ENCODE results near the gene CCNF.
"Not testable (repeated sequence)": the region's sequence is repeated elsewhere in the genome, so short reads cannot be mapped to it uniquely, and the experiment has no call there.

Gene CCNF

GRCh38 chr16:2429771-2430663 is 770 bp downstream of the CCNF start:
- peak; percentile 29 for DNase-seq

GRCh38 chr16:2432286-2432685 is 3.0 kb downstream of the CCNF start:
- DNase-seq = no peak

GRCh38 chr16:2432801-2433505 is 3.7 kb downstream of the CCNF start:
- DNase-seq = no peak

- DNase-seq = not testable (repeated sequence)
Observed at GRCh38 chr16:2435236-2435635, 6.0 kb downstream of the CCNF start.

- DNase-seq = no peak
Observed at GRCh38 chr16:2436110-2436509, 6.9 kb downstream of the CCNF start.

GRCh38 chr16:2437032-2437790 is 8.0 kb downstream of the CCNF start:
- no peak for DNase-seq

GRCh38 chr16:2438121-2438520 is 8.9 kb downstream of the CCNF start:
- no peak for DNase-seq

GRCh38 chr16:2439598-2439997 is 10.4 kb downstream of the CCNF start:
- DNase-seq = no peak

GRCh38 chr16:2441143-2441804 is 12.0 kb downstream of the CCNF start:
- DNase-seq = not testable (repeated sequence)

GRCh38 chr16:2443555-2443954 is 14.3 kb downstream of the CCNF start:
- no peak for DNase-seq

GRCh38 chr16:2447920-2448583 is 18.8 kb downstream of the CCNF start:
- no peak for DNase-seq

- no peak for DNase-seq
Observed at GRCh38 chr16:2449118-2449517, 19.9 kb downstream of the CCNF start.

GRCh38 chr16:2450535-2450934 is 21.3 kb downstream of the CCNF start:
- DNase-seq = no peak

- no peak for DNase-seq
Observed at GRCh38 chr16:2450975-2451381, 21.7 kb downstream of the CCNF start.

GRCh38 chr16:2451851-2452320 is 22.6 kb downstream of the CCNF start:
- DNase-seq = no peak

- DNase-seq = no peak
Observed at GRCh38 chr16:2452650-2453049, 23.4 kb downstream of the CCNF start.

- no peak for DNase-seq
Observed at GRCh38 chr16:2455081-2455845, 26.0 kb downstream of the CCNF start.

GRCh38 chr16:2456551-2457153 is 27.4 kb downstream of the CCNF start:
- DNase-seq = no peak

- DNase-seq = no peak
Observed at GRCh38 chr16:2457267-2457666, 28.0 kb downstream of the CCNF start.

GRCh38 chr16:2457946-2458345 is 28.7 kb downstream of the CCNF start:
- DNase-seq = no peak
